Left kidney (tissue), 8 donors: ENCODE measurements around the gene CLMN. TPM values are rescaled to one million over a fixed set of nuclear protein-coding genes. Genes with fewer than 3 reads are reported as not detected.

Experiments
- DNase-seq: peaks from one replicate; pipeline ENCODE4 v3.0.0-alpha.2; 2013
- long read RNA-seq, 8 donors: transcript quantifications; one replicate each; lab custom pipeline, GENCODE V29; 2026
- polyA plus RNA-seq: library from polyadenylated mRNA; unstranded; fragments of 120-200 nt; gene quantifications from one replicate; pipeline ENCODE4 v1.2.1, GENCODE V29; 2013; ENCODE audit not compliant: insufficient read length

Gene CLMN, protein sequence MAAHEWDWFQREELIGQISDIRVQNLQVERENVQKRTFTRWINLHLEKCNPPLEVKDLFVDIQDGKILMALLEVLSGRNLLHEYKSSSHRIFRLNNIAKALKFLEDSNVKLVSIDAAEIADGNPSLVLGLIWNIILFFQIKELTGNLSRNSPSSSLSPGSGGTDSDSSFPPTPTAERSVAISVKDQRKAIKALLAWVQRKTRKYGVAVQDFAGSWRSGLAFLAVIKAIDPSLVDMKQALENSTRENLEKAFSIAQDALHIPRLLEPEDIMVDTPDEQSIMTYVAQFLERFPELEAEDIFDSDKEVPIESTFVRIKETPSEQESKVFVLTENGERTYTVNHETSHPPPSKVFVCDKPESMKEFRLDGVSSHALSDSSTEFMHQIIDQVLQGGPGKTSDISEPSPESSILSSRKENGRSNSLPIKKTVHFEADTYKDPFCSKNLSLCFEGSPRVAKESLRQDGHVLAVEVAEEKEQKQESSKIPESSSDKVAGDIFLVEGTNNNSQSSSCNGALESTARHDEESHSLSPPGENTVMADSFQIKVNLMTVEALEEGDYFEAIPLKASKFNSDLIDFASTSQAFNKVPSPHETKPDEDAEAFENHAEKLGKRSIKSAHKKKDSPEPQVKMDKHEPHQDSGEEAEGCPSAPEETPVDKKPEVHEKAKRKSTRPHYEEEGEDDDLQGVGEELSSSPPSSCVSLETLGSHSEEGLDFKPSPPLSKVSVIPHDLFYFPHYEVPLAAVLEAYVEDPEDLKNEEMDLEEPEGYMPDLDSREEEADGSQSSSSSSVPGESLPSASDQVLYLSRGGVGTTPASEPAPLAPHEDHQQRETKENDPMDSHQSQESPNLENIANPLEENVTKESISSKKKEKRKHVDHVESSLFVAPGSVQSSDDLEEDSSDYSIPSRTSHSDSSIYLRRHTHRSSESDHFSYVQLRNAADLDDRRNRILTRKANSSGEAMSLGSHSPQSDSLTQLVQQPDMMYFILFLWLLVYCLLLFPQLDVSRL
- 32.8 TPM for polyA plus RNA-seq
- long read RNA-seq, donor 1, partial matches to known transcripts: 7 of 8 reads
- long read RNA-seq, donor 1, other reads (novel, unspliced or antisense): 0 of 8 reads
- long read RNA-seq, donor 2, partial matches to known transcripts: 5 of 5 reads
- long read RNA-seq, donor 2, other reads (novel, unspliced or antisense): 0 of 5 reads
- long read RNA-seq, donor 3, partial matches to known transcripts: 9 of 9 reads
- long read RNA-seq, donor 3, other reads (novel, unspliced or antisense): 0 of 9 reads
- long read RNA-seq, donor 4: 0 reads
- long read RNA-seq, donor 5: 0 reads
- long read RNA-seq, donor 6, full-length matches to known transcripts: 1 of 1 reads
- long read RNA-seq, donor 6, partial matches to known transcripts: 0 of 1 reads
- long read RNA-seq, donor 6, other reads (novel, unspliced or antisense): 0 of 1 reads
- long read RNA-seq, donor 7, partial matches to known transcripts: 8 of 8 reads
- long read RNA-seq, donor 7, other reads (novel, unspliced or antisense): 0 of 8 reads
- long read RNA-seq, donor 8: 0 reads

DNA sequence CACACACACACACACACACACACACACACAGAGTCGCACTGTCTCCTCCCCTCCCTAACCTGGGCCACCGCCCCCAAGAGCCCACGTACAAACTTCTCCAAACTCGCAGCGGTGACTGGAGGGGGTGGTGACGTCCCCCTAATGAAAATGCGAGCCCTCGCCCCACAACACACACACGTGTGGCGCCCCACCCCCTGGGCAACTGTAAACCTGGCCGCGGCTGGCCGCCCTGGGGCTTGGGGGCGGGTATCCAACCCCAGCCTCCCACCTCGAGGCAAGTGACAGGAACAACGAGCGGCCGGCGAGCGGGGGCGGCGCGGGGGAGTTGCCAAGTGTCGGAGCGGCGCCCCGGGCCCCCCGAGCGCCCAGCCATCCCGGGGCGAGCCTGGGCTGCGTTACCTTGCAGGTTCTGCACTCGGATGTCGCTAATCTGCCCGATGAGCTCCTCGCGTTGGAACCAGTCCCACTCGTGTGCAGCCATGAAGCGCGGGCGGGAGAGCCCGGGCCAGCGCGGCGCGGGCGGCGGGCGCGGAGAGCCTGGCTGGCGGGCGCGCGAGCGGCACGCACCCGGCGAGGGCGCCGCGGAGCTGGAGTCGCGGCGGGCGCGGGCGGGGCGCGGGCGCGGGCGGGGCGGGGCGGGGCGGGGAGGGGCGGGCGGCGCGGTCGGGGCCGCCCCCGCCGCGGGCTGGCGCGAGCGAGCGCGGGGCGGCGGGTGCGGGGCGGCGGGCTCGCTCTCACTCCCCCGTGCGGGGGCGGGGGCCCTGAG is at the start of gene CLMN:
Gene CLMN (minus strand): TSS at position 597 of the 766 bp plus-strand sequence. CDS start 116 bp downstream, at position 481.
- peak; percentile 68 for DNase-seq

GRCh38 chr14:95365401-95365800 is 45.7 kb upstream of the CLMN start:
- no peak for DNase-seq

DNA sequence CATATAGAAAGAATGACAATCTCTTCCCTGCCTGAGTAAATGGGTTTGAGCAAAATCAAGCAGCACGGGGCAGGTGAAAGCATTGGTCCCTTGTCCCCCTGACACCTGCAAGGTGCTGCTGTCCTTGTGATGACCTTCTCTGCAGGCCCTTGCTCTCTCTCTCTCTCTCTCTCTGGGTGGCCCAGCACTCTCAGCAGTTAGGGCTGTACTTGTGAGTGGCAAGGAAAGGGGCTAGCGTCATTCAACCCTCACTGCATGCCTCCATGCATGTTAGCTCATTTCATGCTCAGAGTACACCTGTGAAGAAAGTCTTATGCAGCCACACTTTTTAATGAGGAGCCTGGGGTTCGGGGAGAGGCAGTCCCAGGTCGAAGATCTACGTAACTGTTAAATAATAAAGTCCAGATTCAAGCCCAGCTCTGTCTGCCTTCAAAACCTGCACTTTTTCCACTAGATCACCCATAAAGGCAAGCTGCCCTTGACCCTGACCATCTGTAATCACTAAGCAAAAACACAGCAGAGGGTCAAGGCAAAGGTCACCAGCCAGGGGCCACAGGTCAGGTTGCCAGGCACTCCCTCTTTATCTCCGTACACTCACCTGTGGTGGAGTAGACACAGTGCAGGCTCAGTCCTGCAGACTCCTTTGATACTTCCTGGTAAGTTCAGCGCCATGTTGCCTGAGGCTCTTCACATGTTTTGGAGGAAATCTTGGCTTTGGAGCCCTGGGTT is 44.9 kb upstream of the CLMN start:
- DNase-seq: no peak

GRCh38 chr14:95363468-95363954 is 43.8 kb upstream of the CLMN start:
- no peak for DNase-seq

GRCh38 chr14:95362138-95362494 is 42.4 kb upstream of the CLMN start:
- no peak for DNase-seq

DNA sequence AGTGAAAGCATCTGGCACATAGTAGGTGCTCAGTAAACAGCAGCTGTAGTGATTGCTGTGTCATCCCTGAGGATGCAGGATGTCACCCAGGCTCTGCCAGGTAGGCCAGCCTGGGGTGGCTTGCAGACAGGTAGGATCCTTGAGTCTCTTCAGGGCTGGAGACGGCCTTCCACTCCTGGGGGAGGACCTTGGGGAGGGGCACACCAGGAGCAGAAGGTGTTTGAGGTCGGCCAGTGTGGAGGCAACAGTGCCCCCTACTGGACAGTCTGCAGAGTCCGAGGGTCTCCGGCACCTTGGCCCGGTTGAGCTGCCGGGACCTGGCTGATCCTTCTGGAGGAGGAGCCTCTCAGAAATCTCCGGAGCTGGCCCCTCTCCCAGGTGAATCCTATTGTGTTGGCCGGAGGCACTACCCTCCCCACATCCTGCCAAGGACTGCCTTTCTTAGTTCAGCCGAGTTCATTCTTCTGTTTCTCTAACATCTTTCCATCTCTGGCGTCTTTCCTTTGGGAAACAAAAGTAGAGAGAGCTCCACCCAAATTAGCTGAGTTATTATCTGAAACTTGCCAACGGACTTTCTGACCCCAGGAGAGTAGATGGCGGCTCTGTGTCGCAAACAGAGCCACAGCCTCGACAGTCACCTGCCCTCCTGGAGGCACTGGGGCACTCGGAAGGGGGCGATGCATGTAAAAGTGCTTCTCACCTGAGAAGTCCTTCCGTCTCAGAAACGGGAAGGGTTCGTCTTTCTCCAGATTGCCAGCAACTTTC is 41.8 kb upstream of the CLMN start:
- no peak for DNase-seq

- DNase-seq: no peak
Observed at GRCh38 chr14:95360828-95361227, 41.1 kb upstream of the CLMN start.

DNA sequence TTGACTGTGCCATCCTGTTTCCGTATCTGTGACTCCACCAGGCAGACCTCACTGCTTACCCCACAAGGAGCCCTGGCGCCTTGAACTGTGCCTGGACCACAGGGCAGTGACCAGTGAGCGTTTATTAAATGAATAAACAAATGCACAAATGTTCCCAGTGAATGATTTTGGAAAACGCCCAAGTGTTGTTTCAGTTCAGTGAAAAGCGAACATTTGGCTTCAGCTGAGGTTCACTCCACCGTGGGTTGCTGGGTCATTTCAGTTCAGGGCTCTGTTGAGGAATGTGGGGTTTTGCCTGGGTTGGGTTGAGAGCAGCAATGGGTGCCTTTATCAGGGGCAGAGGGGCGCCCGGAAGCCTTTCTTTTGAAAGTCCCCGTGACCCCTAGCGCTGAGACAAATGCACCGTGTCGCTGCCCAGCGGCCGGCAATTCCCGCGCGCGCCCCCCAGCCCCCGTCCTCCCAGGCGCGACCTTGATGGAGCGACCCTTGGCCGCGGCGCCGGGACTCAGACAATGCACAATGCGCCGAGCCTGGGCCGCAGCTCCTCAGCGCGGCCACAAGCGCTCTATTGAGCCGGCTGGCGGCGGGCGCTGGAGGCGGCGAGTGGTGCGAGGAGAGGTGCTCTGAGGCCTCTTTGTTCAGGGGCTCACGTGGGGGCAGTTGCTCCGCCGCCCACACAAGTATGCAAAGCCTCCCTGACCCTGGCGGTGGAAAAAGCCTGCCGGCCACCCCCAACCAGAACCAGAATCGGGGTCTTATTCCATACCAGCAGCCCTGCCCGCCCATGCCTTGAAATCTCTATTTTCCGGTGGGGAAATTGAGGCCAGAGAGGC is 40.5 kb upstream of the CLMN start:
- no peak for DNase-seq

GRCh38 chr14:95356245-95356869 is 36.6 kb upstream of the CLMN start:
- DNase-seq: no peak

DNA sequence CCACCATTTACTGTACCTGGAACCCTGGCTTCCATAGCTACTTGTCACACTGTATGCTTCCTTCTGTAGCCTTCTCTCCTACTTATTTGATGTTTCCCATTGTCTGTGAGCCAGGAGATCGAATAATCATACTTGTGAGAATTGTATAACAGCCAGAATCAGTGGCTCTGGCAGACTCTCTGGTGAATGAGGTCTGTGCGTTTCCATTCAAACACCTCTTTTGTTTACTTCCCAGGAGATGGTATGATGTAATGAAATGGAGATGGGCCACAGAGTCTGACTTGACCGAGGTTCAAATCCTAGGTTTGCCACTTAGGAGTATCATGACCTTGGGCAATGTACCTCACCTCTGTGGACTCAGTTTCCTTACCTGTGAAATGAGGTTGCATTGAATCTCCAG is 35.7 kb upstream of the CLMN start:
- DNase-seq: no peak

GRCh38 chr14:95354834-95355233 is 35.1 kb upstream of the CLMN start:
- DNase-seq: no peak

DNA sequence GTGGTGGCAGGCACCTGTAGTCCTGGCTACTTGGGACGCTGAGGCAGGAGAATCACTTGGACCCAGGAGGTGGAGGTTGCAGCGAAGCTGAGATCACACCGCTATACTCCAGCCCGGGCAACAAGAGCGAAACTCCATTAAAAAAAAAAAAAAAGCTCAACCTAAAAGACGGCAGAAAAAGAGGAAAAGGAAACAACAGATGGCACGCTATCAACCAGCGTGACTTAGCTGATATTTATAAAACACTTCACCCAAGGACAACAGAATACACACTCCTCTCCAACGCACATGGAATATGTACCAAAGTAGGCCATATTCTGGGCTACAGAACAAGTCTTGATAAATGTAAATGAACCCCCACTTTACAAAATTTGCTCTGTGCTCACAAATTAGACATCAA is 34.0 kb upstream of the CLMN start:
- DNase-seq: no peak

- no peak for DNase-seq
Observed at GRCh38 chr14:95353007-95353406, 33.3 kb upstream of the CLMN start.

DNA sequence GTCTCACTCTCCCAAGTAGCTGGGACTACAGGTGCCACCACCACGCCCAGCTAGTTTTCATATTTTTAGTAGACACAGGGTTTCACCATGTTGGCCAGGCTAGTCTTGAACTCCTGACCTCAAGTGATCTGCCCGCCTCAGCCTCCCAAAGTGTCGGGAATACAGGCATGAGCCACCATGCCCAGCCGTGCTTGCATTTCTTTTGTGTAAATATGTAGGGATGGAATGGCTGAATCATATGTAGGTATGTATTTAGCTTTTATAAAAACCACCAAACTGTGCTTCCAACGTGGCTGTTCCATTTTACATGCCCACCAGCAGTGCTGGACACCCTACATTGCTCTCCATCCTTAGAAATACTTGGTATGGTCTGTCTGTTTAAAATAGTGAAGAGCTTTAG is 32.8 kb upstream of the CLMN start:
- no peak for DNase-seq

DNA sequence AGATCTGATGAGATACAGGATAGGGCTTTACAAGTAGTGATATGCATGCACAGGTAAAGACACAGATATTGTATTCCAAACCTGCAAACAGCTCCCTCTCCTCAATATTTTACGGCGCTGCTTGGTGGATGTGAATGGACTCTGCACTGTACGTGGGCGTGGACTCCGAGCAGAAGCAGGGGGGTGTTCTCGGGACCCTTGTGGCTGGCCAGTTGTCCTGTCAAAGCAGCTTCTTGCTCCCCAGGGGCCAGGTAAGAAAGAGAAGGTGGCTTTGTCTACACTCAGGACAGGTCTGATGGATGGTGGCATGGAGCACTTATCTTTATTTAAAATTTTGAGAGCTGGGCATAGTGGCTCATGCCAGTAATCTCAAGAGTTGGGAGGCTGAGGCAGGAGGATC is 29.5 kb upstream of the CLMN start:
- DNase-seq: no peak

- no peak for DNase-seq
Observed at GRCh38 chr14:95348395-95349080, 28.8 kb upstream of the CLMN start.

DNA sequence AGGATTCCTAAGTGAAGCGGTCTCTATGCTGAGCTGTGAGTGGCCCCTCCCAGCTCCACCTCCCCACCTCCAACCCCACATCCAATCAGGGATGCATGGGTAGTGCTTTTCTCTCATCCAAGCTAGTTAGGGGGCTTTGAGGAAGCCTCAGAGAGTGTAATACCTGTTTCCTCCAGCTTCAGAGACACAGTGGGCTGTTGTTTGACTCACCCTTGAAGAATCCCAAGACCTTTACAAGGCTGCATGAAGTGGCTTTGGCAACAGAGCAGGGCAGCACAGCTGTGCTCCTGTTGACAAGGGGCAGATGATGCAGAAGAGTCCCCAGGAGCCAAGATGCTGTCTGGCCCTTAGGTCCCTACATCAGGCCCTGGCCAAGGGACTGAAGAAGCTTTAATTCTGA is 27.1 kb upstream of the CLMN start:
- no peak for DNase-seq
